GM21576 (cell line): ENCODE measurements around the gene GTF2F1.
"Not testable (repeated sequence)": the region's sequence is repeated elsewhere in the genome, so short reads cannot be mapped to it uniquely, and the experiment has no call there.

Experiments
- ATAC-seq: cut with Tn5 transposase; IDR thresholded peaks from one replicate; pipeline ENCODE4 v1.9.1; 2021; ENCODE audit warnings: mild to moderate bottlenecking, moderate library complexity; ENCODE audit not compliant: unreplicated experiment

GTF2F1 gene

DNA sequence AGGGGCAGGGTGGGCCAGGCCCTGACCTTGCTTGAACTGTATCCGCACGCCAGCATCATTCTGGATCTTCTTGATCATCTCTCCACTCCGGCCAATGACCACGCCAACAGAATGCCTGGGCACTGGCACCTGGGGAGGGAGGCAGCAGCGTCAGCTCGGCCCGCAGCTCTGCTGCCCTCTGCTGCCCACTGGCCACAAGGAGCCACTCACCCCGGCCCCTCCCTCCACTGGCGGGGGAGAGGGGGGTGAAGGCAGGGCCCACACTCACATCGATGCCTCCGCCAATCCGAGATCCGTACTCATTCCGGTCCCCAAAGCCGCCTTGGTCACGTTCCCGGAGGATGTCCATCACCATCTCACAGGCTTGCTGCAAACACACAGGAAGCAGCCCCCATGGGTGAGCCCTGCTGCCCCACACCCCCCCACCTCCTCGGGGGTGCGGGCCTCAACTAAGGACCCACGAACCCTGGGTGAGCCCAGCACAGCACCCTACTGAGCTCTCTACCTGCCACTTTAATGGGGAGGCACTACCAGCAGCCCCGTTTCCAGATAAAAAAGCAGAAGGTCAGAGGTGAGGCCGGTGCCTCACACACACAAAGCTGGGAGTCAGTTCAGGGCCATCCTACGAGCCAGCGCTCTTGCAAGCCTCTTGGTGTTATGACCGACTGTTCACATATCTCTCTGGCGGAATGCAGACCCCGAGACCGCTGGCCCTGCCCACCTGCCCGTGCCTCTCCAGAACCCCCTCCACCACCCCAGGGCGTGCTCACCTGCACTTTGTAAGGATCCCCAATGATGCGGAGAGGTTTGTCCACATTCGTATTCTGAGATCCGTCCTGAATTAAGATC is 25.0 kb upstream of the GTF2F1 start:
- ATAC-seq = no peak

DNA sequence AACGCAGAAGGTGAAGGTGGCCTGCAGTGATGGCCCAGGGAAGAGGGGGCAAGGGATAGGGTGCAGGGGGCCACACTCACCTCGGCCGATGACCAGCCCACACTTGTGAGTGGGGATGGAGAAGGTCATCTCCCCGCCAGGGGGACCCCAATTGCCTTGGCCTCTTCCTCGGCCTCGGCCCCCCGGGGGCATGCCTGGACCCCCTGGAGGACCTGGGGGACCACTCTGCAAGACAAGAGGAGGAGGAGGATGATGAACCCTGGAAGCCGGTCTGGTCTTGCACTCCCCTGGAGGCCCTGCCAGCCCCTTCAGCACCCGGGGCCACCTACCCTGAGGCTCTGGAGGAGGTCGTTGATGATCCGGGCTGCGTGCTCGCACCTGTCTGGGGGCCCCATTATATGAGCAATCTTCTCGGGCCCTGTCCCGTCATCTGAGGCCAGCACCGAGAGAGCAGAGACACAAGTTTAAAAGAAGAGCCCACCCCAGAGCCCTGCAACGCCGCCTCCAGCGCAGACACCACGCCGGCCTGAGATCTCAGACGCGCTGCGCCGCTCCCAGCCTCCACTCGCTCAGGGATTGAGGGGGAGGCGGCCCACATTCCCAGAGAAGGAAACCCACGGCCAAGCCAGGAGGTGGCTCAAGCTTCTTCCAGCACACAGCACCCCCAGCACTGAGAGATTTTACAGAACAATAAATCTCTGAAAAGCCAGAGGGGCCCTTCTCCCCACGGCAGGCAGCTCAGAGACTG is 23.9 kb upstream of the GTF2F1 start:
- ATAC-seq = no peak

DNA sequence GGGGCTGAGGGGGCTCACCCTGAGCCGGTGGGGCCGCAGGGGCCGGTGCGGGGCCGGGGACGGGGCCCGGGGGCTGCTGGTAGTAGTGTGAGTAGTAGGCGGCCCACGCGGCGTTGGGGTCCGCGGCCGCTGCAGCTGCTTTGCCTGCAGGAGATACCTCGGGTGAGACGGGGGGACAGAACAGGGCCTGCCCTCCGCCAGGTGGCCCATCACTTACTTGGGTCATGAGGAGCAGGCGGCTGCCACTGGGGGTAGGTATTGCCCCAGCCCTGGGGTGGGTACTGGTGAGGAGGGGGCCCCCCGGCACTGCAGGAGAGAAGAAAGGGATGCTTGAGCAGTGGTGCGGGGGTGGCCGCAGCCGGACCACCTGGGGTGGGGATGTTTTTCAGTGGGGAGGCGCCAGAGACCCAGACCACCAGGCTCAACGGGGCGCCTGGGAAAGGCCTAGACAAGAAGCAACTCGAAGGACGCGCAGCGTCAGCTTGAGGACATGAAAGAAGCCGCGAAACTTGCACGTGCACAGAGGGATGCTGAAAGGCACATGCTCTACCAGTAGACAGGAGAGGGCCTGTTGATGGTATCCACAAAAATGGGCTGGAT is 22.7 kb upstream of the GTF2F1 start:
- no peak for ATAC-seq

DNA sequence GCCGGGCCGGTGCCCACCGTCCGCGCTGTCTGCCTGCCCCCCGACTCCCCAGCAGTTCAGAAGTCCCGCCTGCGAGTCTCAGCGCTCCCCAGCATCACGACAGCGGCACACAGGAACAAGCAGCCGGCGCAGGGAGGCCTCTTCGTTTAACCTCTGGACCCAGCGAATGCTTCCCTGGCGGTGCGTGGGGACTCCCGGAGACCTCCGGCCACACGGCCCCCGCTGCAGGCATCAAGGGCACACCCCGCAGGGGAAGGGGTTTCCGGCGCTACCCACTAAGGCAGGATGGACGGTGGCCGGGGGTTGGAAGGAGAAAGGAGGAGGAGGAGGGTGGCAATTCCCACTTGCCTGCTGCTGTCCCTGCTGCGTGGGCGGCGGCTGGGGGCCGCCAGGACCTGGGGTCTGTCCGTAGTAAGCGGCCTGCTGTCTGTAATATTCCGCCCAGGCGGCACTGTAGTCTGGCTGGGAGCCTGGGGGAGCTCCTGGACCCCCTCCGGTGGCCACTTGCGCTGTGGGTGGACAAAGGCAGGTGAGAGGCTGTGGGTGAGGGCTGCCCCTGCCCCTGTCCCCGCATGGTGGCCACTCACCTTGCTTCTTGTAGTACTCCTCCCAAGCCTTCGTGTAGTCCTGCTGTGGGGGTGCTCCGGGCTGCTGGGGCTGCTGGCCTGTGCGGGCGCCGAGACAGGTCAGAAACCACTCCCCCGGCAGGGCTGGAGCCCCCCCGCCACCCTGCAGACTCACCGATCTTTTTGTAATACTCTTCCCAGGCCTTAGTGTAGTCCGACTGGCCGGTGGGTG is 22.0 kb upstream of the GTF2F1 start:
- ATAC-seq = no peak

DNA sequence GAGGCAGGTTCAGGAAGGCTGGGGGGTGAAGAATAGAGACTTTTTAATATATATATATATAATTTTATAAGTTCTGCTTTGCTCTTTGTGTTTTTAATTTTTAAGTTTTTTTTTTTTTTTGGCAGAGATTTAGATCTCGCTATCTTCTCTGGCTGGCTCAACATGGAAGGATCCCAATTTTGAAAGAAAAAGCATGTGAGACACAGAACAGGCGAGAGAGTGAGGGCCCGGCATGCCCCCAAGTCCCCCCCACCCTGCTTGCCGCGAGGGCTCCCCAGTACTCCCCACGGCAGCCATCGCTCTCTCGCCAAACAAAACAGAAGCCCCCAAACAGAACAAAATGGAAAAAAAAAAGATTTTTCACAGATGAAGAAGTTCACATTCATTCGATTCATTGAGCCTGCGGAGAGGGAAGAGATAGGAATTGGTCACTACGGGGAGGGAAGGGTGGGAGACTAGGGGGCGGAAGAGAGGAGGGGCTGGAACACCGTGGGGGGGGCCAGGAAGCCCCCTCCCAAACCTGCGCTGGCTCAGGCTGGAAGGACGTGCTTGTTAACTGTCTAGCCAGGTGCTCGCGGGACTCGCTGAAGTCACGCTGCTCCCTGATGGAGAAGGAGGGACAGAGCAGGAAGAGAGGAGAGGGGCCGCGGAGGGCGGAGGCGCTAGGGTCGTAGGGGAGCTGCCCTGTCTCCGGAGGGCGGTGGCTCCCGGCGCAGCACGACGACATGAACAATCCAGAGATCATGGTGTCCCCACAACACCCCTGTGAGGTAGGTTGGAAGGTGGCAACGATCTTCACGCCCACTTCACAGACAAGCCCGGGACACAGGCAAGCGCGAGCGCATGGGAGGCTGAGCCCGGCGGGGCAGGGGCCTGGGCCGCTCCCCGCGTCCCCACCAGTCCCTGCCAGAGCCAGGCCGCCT is 21.0 kb upstream of the GTF2F1 start:
- no peak for ATAC-seq

DNA sequence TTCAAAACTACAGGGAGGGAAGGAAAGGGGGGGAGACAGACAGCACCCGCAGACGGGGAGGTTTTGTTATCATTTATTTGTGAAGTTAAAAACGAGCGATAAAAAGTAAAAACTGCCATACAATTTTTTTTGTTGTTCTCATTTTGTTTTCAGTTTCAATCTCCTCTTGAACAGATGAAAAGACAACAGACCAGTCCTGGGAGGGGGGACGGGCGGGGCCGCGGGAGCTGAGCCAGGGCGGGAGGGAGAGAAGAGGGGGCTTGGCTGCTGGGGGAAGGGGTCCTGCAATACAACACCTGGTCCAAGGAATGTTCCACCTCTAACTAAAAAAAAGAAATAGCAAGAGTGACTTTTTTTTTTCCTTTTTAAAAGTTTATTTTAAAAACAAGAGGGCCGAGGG is 20.3 kb upstream of the GTF2F1 start:
- no peak for ATAC-seq

DNA sequence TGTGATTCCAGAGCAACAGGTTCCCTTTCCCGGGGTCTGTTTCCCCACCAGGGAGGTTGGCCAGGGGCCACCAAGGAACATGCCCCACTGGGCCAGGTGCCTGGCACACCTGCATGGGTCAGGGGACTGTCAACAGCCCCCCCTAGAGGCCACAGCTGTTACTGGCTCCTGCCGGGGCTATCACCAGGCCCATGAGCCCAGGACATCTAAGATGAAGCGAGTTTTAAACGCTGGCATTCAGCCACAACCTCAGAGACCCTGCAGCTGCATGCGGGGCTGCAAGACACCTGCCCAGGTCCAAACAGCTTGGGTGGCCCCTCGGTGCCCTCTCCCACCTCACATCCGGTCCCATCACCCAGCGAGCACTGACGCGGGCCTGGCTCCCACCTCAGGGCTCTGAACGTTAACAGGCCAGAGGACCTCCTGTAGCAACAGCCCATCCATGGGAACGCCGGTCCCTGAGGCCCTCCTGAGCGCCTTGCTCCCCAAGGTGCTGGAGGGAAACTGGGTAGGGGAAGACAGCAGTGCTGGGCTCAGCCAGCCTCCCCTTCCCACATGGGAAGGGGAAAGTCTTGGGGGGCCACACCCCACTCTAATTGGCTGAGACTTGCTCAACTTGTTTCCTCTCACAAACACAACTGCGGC is 19.6 kb upstream of the GTF2F1 start:
- no peak for ATAC-seq

DNA sequence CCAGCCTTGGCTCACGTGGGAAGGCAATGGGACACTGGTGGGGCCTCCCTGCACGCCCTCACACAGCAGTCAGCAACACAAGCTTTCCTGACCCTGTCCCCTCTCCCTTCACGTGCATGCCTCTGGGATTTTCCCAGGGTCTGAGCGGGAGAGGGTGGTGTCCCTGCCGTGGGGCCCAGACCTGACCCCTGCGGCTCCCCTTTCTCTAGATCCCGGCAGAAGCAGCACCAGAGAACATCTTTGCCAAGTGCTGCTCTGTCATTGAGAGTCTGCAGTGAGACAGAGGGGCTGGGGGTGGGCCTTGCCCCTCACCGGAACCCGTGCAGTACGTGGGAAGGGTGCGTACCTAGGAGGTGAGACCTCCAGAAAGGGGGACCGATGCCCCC is 19.1 kb upstream of the GTF2F1 start:
- ATAC-seq = no peak

DNA sequence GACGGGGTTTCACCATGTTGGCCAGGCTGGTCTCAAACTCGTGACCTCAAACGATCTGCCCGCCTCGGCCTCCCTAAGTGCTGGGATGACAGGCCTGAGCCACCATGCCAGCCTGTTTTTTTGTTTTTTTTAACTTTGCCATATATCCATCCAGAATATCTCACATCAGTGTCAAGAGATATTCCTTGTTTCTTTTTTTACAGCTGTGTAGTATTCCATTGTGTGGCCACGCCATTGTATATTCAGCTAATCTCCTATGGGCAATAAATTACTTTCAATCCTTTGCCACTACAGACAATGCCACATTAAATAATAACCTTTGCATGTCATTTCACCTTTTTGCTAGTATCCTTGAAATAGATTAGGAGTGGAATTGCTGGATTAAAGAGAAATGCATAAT is 16.4 kb upstream of the GTF2F1 start:
- no peak for ATAC-seq

DNA sequence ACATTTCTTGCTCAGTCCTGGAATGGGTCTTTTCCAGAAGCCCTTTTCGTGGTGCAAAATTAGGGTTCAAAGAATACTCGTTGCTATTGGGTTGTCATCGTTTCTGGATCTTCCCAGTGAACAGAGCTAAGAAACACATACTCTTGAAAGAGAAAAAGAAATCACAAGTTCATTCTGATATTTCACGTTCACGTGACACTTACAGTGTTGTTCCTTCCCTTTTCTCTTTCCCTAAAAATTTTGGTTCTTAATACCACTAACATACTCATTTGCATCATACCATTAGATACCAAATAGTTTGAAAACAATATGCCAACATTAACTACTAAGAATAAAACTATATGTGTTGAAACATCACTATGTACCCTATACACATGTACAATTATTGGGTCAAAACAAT is 13.4 kb upstream of the GTF2F1 start:
- ATAC-seq = no peak

DNA sequence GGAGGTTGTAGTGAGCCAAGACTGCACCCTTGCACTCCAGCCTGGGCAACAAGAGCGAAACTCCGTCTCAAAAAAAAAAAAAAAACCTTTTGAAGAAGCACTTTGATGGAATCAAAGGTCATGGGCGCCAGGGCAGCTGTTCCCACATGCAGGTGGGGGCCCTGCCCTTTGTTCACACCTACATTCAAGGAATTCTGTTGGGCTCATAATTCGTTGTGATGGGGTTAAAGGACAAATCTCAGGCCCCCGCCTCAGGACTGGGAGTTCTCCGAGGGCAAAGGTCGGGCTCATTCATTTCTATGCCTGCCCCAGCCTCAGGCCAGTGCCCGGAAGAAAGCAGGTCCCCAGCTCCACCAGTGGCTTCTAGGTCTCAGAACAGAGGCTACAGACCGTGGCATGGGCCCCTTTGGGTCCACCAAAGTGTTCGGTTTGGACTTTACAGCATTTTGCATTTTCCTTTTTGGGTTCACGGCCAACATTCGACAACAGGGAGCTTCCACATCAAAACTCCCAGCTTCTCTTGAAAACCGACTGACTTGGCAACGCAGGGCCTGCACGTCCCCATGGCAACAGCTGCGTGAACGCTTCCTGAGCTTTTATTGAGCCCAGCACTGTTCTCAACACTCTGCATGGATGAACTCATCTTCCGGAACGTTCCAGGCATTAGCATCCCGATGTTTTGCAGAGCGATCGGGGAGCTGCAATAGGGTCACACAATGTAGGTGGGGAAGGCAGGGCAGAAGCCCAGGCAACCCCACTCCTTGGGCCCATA is 10.1 kb upstream of the GTF2F1 start:
- ATAC-seq = no peak

DNA sequence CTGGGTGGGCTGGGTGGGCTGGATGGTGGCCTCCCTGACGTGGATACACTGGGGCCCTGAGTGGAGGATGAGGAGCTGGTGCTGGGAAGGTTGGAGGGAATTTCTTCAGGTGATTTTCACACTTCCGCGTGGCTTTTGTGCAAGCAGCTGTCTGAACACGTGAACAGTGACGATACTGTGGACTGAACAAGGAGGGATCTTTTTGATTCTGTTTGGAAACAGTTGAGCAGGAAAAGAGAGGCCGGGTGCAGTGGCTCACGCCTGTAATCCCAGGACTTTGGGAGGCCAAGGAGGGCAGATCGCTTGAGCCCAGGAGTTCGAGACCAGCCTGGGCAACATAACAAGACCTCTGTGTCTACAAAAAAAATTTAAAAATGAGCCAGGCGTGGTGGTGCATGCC is 9.1 kb upstream of the GTF2F1 start:
- ATAC-seq = no peak

DNA sequence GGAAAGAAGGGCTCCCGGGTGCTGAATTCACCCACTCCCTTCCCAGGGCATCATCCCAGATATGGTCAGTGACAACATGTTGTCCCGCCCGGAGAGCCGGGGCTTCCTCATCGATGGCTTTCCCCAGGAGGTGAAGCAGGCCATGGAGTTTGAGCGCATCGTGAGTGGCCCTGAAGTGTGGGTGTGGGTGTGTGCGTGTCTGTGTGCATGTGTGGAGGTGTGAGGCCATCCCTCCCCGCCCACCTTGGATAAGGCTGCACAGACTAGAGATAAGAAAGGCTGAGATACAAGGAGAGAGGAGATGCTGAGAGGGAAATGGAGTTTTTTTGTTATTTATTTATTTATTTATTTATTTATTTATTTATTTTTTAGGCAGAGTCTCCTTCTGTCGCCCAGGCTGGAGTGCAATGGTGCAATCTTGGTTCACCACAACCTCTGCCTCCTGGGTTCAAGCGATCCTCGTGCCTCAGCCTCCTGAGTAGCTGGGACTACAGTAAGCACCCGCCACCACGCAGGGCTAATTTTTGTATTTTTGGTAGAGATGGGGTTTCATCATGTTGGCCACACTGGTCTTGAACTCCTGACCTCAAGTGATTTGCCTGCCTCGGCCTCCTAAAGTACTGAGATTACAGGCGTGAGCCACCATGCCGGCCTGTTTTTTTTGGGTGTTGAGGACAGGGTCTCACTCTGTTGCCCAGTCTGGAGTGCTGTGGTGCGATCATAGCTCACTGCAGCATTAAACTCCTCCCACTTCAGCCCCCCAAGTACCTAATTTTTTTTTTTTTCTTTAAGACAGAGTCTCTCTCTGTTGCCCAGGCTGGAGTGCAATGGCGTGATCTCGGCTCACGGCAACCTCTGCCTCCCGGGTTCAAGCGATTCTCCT is 7.3 kb upstream of the GTF2F1 start:
- not testable (repeated sequence) for ATAC-seq

DNA sequence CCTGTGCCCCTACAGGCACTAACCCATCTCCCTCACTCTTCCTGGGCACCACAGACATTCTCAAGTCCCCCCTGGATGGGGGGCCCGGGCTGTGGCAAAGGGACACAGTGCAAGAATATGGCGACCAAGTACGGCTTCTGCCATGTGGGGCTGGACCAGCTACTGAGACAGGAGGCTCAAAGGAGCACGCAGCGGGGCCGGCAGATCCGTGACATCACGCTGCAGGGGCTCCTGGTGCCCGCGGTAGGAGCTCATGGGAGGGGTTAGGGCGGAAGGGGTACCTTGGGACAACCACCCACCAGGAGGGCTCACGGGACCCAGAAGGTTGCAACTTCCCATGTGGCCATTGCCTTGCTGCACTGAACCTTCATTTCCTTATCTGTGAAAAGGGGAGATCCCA is 3.3 kb upstream of the GTF2F1 start:
- no peak for ATAC-seq

DNA sequence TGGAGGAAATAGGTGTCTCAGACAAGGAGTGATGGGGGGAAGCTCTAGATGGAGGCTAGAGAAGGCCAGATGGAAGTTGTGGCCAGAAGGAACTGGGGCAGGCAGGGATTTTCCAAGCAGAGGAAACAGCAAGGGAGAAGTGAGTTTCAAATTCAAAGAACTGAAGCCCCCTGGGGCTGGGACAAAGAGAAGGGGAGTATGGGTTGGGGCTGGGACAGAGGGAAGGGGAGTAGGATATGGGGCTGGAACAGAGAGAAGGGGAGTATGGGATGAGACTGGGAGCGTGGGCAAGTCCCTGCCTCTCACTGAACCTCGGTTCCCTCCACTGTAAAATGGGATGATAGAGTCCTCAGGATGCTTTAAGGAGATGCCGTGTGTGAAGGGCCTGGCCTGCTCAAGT is 1.9 kb upstream of the GTF2F1 start:
- no peak for ATAC-seq

DNA sequence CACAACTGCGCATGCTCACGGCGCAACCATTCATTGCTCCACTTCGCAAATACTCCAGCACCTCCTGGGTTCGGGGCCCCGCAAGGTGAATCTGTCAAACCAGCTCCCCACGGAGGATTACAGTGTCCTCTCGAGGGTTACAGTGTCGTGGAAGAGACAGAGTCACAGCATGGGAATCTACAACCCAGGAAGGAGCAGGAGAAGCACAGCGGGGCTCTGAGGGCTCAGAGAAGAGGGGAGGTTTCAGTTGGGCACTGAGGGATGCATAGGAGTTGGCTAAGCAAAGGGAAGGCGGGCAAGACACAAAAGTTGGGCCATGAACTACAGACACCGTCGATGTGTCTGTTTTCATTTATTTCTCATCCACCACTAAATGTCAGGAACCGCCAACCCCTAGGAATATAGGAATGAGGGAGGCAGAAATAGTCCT is 1.0 kb upstream of the GTF2F1 start:
- ATAC-seq = no peak

DNA sequence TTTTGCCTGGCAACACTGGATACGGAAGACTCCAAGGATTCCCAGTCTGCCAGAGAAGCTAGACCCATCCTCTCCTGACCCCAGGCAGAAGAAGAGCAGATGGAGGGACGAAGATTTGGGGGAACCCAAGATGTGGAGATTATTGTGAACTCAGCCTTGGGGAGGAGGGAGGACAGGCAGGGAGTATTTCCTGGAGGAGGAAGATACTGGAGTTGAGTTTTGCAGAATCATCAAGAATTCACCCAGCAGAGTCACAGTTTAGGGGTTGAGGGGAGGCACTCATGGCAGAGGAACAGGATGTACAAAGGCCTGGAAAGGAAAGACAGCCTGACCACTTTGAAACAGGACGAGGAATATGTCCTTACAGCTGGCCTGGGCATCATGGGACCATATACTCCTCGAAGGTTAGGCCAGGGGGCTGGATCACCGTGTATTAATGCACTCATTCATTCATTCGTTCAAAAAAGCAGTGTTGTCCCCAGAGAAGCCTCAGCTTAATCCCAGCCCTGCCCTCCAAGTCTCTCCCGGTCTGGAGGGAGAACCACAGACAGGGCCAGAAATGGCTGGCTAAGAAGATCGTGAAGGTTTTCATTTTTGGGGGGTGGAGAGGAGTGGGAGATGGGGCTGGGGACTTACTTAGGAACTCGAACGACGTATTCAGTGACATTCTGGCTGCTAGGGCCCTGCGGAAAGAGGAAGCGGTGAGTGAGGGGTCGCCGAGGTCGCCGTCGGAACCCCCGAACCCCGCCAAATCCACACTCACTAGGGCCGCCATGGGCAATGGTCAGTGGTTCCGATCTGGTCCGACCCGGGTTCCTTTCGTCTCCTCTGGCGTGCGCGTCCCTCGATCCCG is 517 bp downstream of the GTF2F1 start:
- no peak for ATAC-seq
